ENCODE measurements around the gene ARL14.

The ARL14 gene

GRCh38 chr3:160676547-160677303 lies at the start of gene ARL14:
ARL14 (plus strand) TSS chr3:160677160; CDS start chr3:160677347, 187 bp downstream.
- DNase-seq (no peak), ATAC-seq (no peak)

DNA sequence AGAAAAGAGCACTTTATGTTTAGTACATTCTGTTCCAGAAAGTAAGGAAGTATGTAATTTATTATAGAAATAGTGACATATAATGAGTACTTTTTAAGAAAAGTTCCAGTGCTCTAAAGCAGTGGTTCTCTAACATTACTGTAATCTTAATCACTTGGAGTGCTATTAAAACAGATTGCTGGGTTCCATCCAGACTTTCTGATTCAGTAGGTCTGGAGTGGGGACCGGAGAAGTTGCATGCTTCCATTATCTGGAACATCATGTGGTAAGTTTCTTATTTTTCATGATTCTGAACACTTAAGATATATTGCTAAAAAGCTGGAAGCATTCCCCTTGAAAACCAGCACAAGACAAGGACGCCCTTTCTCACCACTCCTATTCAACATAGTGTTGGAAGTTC lies 47.5 kb upstream of the ARL14 start:
- DNase-seq, result no peak
- no peak for ATAC-seq

- DNase-seq, result no peak
- ATAC-seq, result no peak
Measured at GRCh38 chr3:160633361-160634083, 43.4 kb upstream of the ARL14 start.

DNA sequence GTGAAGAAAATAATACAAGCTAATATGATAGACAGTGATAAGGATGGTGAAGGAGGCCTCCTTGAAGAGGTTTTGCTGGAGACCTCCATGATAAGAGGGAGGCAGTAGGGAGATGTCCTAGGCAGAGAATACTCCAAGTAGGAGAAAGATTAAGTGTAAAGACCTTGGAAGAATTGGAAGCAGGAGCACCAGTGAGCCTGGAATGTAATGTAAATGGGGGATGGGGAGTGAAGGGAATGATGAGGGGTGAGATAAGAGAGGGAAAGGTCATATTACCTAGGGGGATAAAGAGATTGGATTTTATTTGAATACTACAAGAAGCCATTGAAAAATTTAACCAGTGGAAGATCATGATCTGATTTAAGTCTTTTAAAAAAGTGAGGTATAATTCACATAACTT lies 41.7 kb upstream of the ARL14 start:
- ATAC-seq (no peak), DNase-seq (no peak)

DNA sequence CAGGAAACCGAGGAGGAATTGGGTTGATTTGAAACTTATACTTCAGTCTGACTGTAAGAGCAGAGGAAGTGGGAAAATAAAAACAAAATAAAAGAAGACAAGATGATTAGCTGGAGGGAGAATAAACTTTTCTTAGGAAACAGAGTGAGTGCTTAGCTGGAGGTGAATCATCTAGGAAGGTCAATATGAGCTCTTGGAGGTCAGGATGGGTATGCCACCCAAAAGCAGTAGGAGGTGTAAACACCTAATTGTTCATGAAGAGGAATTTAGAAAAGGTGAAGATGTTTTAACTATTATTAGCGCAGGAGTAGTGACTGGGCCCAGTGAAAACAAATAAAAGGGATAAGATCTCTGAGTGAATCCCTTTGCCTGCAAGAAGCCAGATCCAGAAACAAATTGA lies 39.9 kb upstream of the ARL14 start:
- DNase-seq, result no peak
- no peak for ATAC-seq

DNA sequence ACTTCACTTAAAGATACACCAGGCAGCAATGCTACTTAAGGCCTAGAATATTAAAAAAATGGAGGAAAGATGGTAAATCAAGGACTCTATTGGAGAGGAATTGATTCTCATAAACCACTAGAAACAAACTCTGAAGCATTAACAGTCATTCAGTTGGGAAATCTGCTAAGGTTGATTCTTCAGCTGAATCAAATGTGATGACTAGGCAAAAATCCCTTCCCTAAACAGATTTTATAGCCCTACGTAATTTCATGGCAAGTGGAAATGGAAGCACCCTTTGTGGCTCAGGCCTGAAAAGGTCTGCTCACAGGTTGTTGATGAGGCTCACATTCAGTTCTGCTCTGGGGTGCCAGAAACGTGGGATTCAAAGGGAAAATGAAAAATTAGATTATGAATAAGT lies 38.8 kb upstream of the ARL14 start:
- no peak for DNase-seq
- ATAC-seq, result no peak

- no peak for ATAC-seq
- no peak for DNase-seq
Measured at GRCh38 chr3:160641665-160642309, 35.2 kb upstream of the ARL14 start.

DNA sequence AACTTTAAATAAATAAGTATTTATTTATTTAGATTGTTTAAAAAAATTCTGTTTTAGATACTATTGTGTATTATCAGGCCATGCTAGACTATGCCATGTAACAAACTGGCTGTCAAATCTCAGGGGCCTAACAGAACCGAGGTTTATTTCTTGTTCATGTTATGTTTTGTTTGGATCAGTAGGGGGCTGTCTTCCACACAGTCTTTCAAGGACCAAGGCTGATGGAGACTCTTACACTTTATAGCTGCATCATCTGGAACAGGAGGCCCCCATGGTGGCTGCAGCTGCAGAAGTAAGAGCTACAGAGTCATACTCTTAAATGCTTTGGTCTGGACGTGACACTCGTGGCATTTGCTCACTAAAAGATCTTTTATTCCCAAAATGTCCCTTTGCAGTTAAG lies 33.0 kb upstream of the ARL14 start:
- no peak for DNase-seq
- ATAC-seq, result no peak

GRCh38 chr3:160644491-160644890 lies 32.5 kb upstream of the ARL14 start:
- ATAC-seq (no peak), DNase-seq (no peak)

- no peak for ATAC-seq
- no peak for DNase-seq
Measured at GRCh38 chr3:160648701-160649100, 28.3 kb upstream of the ARL14 start.

DNA sequence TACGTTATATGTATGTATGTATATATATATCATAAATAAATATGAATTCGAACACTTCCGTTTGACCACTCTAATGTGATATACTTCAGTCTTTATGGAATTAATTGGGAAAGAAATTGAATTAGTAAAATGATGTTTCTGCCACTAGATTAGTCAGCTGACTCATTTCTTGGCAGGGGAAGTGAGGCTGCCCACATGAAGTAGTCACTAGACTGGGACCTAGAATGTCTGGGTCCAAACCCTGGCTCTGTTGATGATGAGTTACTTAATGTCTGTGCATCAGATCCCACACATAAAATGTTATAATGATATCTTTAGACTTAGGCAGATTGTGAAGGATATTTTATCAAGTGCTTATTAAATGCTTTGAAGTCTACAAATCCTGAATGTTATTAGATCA lies 27.4 kb upstream of the ARL14 start:
- no peak for ATAC-seq
- no peak for DNase-seq

DNA sequence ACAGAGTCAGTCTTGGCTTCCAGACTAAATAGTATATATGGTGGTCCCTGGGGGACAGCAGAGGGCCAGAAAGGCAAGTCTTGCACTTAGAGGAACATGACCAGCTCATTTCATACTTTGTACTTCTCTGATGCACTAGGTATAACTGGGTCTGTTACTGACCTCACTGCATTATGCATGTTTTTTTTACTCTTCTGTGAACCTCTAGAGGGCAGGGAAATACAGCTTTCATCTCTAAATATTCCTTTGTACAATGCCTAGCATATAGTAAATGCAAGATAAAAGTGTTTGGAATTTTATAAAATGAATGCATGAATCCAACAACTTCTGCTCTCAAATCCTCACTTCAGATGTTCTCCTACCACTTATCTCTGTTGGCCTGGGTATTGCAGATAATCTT lies 23.4 kb upstream of the ARL14 start:
- ATAC-seq, result no peak
- DNase-seq, result no peak

DNA sequence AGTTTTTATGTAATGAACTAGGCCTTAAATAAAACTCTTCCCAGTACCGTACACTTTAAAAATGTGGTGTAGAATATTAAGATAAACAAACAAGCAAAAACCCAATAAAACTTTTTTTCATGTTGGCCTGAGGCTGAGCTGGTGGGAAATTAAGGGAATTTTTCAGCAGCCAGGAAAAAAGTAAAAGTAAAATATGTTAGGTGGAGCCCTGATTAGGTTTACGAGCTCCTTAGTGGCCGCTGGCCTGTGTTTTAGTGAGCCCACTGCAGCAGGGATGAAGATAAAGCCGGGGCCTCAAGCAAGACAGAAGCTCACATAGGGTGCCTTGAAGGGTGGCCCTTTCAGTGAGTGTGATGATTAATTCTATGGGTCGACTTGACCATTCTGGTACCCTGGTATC lies 16.1 kb upstream of the ARL14 start:
- no peak for ATAC-seq
- no peak for DNase-seq

DNA sequence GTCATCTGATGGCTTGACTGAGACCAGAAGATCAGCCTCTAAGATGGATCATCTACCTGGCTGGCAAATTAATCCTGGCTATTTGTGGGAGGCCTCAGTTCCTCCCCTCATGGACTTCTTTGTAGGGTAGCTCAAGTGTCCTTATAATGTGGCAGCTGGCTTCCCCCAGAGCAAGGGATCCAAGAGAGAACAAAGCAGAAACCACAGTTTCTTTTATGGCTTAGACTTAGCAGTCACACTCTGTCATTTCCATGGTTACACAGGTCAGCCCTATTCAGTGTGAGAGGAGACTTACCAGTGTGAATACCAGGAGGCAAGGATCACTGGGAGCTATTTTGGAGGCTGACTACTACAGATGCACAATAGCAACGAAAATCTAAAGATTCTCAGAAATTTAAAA lies 15.3 kb upstream of the ARL14 start:
- ATAC-seq, result no peak
- no peak for DNase-seq

- ATAC-seq (no peak), DNase-seq (no peak)
Measured at GRCh38 chr3:160665231-160665630, 11.7 kb upstream of the ARL14 start.

DNA sequence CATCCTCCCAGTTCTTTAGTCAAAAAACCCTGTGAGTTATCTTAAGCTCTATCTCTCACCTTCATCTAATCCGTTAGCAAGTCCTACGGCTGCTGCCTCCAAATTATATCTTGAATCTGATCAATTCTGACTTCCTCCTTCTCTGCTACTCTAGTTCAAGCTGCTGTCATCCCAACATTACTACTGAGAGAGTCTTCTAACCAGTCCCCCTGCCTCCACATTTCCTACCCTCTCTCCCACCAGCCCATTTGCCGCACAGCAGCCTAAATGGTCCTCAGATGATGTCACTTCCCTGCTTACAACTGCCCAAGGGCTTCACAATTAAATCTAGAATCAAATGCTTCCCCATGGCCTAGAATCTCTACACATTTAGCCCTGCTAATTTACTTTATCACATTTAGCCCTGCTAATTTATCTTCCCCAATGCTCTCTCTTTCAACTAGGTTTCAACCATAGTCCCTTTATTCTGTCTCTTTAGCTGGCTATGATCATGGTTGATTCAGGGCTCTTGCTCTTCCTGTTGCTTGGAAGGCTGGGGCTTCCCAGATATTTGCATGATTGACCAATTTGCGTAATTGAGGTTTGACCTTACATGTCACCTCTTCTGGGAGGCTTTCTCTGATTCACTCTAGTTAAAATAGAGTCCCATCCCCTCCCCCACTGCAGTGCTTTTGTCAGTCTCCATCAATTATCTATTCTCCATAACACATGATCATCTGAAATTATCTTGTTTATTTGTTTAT lies 11.0 kb upstream of the ARL14 start:
- peak; percentile 55 for ATAC-seq

GRCh38 chr3:160667452-160667851 lies 9.5 kb upstream of the ARL14 start:
- DNase-seq, result no peak

More for the DNA sequence above, 11.0 kb upstream of the ARL14 start:
- DNase-seq, result peak; percentile 13

GRCh38 chr3:160668454-160668853 lies 8.5 kb upstream of the ARL14 start:
- DNase-seq, result no peak
- no peak for ATAC-seq

More at GRCh38 chr3:160667452-160667851, 9.5 kb upstream of the ARL14 start:
- peak; percentile 45 for ATAC-seq

DNA sequence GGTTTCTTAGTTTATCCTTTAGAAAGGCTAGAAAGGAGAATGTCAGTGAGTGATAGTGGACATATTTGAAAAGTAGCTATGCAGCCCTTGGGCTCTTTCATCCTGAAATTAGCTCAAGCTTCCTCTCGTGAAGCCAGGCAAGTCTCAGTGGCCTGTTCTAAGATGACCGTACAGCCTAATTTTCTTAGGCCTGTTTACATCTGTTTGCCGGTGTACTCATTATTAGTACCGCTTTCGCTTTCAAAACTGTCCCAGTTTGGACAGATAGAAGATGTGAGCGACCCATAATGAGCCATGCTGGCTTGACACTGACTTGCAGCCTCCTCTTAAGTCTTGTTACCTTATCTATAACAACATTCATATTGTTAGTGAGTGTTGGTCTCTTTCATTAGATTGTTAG lies 5.7 kb upstream of the ARL14 start:
- ATAC-seq, result no peak
- no peak for DNase-seq

DNA sequence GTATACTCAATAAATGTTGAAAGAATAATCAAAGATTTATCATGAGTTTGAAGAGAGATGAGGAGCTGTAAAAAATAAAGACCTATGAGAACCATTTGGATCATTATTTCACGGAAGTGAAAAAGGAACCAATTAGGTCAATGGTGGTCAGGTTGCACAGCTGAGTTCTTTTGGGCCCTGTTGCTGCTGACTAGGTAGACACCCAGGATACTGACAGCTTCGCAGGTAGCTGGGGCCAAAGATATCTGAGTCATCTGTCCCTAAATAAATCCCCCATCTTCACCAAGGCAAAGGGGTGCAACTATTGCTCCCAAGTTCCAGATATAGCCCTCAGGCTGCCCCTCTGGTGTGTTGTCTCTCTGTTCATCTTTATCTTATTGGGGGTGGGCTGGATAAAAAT lies 5.0 kb upstream of the ARL14 start:
- ATAC-seq, result no peak
- no peak for DNase-seq

DNA sequence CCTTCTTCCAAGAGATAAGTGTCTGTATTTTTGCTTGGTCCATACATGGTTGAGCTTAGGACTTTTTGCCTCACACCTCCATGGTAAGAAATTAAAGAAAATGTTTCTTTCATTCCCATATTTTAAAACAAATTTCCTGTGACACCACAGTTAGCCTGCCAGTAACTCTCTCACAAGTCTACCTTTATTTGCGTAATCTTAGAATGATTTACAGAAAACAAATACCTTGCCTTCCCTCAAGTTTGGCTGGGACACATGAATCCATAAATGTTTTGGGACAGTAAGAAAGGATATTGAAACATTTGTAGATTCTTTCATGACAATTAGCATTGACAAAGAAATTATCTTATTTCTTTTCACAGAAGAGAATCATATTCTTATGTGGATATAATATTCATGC lies 3.8 kb upstream of the ARL14 start:
- ATAC-seq (no peak), DNase-seq (no peak)

GRCh38 chr3:160675566-160676124 lies 1.3 kb upstream of the ARL14 start:
- ATAC-seq (no peak), DNase-seq (no peak)
